Measurements from ENCODE around the gene BLOC1S1. TPM values are rescaled to one million over a fixed set of nuclear protein-coding genes. Genes with fewer than 3 reads are reported as not detected.

The BLOC1S1 gene
- total and polyA plus RNA-seq, 2 of the 4 experiments (the other 2 are of a cell fraction): 128 to 285 TPM

GRCh38 chr12:55705782-55706402 lies 10.0 kb upstream of the BLOC1S1 start:
- Histone ChIP-seq H2BK15ac (ENCODE audit: low read depth, low read length) (no peak overlapping the region), H3K14ac (replicated peaks; ENCODE audit: low read depth, low read length) (no peak overlapping the region), H2AK5ac (ENCODE audit: low read depth, low read length) (no peak overlapping the region), H2AK9ac (replicated peaks; ENCODE audit: low read depth, low read length, poor library complexity) (no peak overlapping the region), H3K9ac (ENCODE audit: low read depth, low read length) (no peak overlapping the region), H3K18ac (ENCODE audit: low read depth, low read length) (no peak overlapping the region), H3K4me2 (ENCODE audit: low read depth, low read length) (no peak overlapping the region), H2BK5ac (ENCODE audit: low read depth, low read length, poor library complexity, severe bottlenecking) (no peak overlapping the region), H2BK20ac (ENCODE audit: low read depth, low read length) (no peak overlapping the region), H3K4ac (ENCODE audit: low read depth, low read length) (no peak overlapping the region), H3K9me1 (ENCODE audit: insufficient read depth, low read length) (no peaks in the 10 kb centered on the region; the same call in 1 of the 2 replicates), H3K27me3 (ENCODE audit: control insufficient read depth, insufficient read depth, low read length) (peaks cover 25% of the 10 kb centered on the region), H3K79me1 (ENCODE audit: low read depth in 1 of 2, low read length in 2 of 2) (no peaks in the 10 kb centered on the region), H4K91ac (ENCODE audit: insufficient read depth, low read depth, low read length) (no peak overlapping the region), H4K20me1 (ENCODE audit: insufficient read depth, low read length) (no peaks in the 10 kb centered on the region), H4K8ac (ENCODE audit: low read depth in 2 of 2, low read length in 2 of 2) (no peak overlapping the region), H3K9me3 (ENCODE audit: control insufficient read depth, insufficient read depth, low read length) (no peaks in the 10 kb centered on the region), H3K27ac (ENCODE audit: insufficient read depth, low read length) (no peak overlapping the region), H3K23ac (ENCODE audit: low read depth, low read length) (no peak overlapping the region), H4K5ac (ENCODE audit: low read depth, low read length) (no peak overlapping the region), H3K56ac (ENCODE audit: extremely low read depth, insufficient read depth, low read length) (no peak overlapping the region), H2BK120ac (ENCODE audit: low read depth, low read length) (no peak overlapping the region), H3K36me3 (ENCODE audit: control insufficient read depth, insufficient read depth, low read length) (no peaks in the 10 kb centered on the region), H2AFZ (replicated peaks; ENCODE audit: low read length, poor library complexity) (no peak overlapping the region), H3K4me3 (ENCODE audit: insufficient read depth, low read depth, low read length) (no peak overlapping the region), H3K4me1 (ENCODE audit: control insufficient read depth, insufficient read depth, low read length) (0 out of 2 replicates have a peak, but pooled peaks cover 2% of the 10 kb centered on the region)
- in situ Hi-C loops (cut with MboI; ENCODE audit: low sequenced_read_pairs): no loop called here
- ChIA-PET POLR2A (ENCODE audit: unreplicated experiment) (no interaction called here), CTCF (interaction anchor here (0.6 to 1.2 kb wide), 2 partner anchors 9 to 30 kb away, joined by 3 read pairs; no protein-coding TSS in a partner anchor)
- BruUV-seq (replicated peaks): no TSS peak
- 53% methylated on average over 2 of the region's 5 CpGs; no CpG with 5 or more reads in 1 of the 2 experiments for WGBS, 2 experiments (ENCODE audit: extremely low coverage in 2 of 2, insufficient read length in 1 of 2)
- dilution Hi-C loops (cut with HindIII; ENCODE audit: low sequenced_read_pairs, unreplicated experiment): no loop called here
- DNase-seq (no peak), ATAC-seq (ENCODE audit: low read depth) (no peak)
- intact Hi-C loops (cut with micrococcal nuclease): no loop called here
- TF ChIP-seq CTCF (conservative IDR thresholded peaks at IDR 0.05; ENCODE audit: low read depth, low read length): 0 out of 2 replicates have a peak, but pooled peaks have one; percentile 22
- TF ChIP-seq CEBPB (IDR thresholded peaks at IDR 0.05; ENCODE audit: low read depth, low read length): no peak

Measured in IMR-90 (cell line).